Caco-2 (cell line): ENCODE results near the gene ZNF710. TPM values are rescaled to one million over a fixed set of nuclear protein-coding genes. Genes with fewer than 3 reads are reported as not detected.

Experiments
- BruUV-seq: library from RNA; stranded (reverse); fragments of 400-500 nt; replicated peaks from 2 replicates; lab custom pipeline; 2021; lab: Mats Ljungman, UMichigan
- CTCF ChIA-PET: fragments of 300-600 bp; sonication (Branson Sonifier 250); formaldehyde crosslinking; loops from one replicate; lab custom pipeline; 2022; ENCODE audit warnings: antibody characterized with exemption; lab: Charles Lee
- POLR2A ChIA-PET: fragments of 300-600 bp; sonication (Branson Sonifier 250); formaldehyde crosslinking; loops from one replicate; lab custom pipeline; 2022; ENCODE audit warnings: antibody characterized with exemption; lab: Charles Lee
- DNase-seq, 2 experiments: peaks; one replicate each; pipeline versions ENCODE4 v3.0.0 to v3.0.0-alpha.2; 2020 to 2022
- H3K27me3 ChIP-seq: replicated peaks from 2 replicates; pipeline ENCODE4 v1.6.0; 2011; ENCODE audit warnings: low read length; ENCODE audit not compliant: control insufficient read depth, insufficient read depth
- H3K36me3 ChIP-seq: 2 replicates; pipeline ENCODE4 v1.5.1; 2011; ENCODE audit warnings: low read length; ENCODE audit not compliant: control insufficient read depth, insufficient read depth
- H3K4me1 ChIP-seq: fragments of 250-450 bp; sonication (Bioruptor Pico); 2 replicates; pipeline ENCODE4 v1.5.1; 2020; ENCODE audit warnings: mild to moderate bottlenecking
- H3K4me3 ChIP-seq: 2 replicates; pipeline ENCODE4 v1.5.1; 2011; ENCODE audit warnings: low read depth, mild to moderate bottlenecking, control low read depth, low read length
- H3K9me3 ChIP-seq: fragments of 250-450 bp; sonication (Bioruptor Pico); 2 replicates; pipeline ENCODE4 v1.5.1; 2020; ENCODE audit warnings: mild to moderate bottlenecking, moderate library complexity
- H3K27ac Mint-ChIP-seq: one replicate; pipeline ENCODE4 v1.8.0; 2022; ENCODE audit warnings: mixed read lengths; ENCODE audit not compliant: unreplicated experiment
- H3K27me3 Mint-ChIP-seq: one replicate; pipeline ENCODE4 v1.8.0; 2022; ENCODE audit warnings: mixed read lengths; ENCODE audit not compliant: insufficient read depth, unreplicated experiment
- H3K36me3 Mint-ChIP-seq: one replicate; pipeline ENCODE4 v1.8.0; 2022; ENCODE audit warnings: mild to moderate bottlenecking, mixed read lengths; ENCODE audit not compliant: insufficient read depth, unreplicated experiment
- H3K4me1 Mint-ChIP-seq: one replicate; pipeline ENCODE4 v1.8.0; 2022; ENCODE audit warnings: low read depth, mixed read lengths; ENCODE audit not compliant: unreplicated experiment
- H3K4me3 Mint-ChIP-seq: one replicate; pipeline ENCODE4 v1.8.0; 2022; ENCODE audit warnings: mild to moderate bottlenecking, moderate library complexity, mixed read lengths; ENCODE audit not compliant: unreplicated experiment
- H3K9me3 Mint-ChIP-seq: one replicate; pipeline ENCODE4 v1.8.0; 2022; ENCODE audit warnings: mixed read lengths; ENCODE audit not compliant: unreplicated experiment
- intact Hi-C: fragments of 100-400 bp; cut with micrococcal nuclease; formaldehyde crosslinking; loops from one replicate; pipeline ENCODE4 v1.10.0; 2022; ENCODE audit not compliant: unreplicated experiment
- microRNA-seq: library from miRNA; unstranded; fragments of <30 nt; microRNA quantifications from one replicate; pipeline ENCODE4 v1.2.0, GENCODE V29; 2022
- total RNA-seq: library from RNA; stranded (reverse); gene quantifications from 2 replicates; pipeline ENCODE4 v1.2.3, GENCODE V29; 2022
- TF ChIP-seq, protein P1 (sequence below), 2 experiments: fragments of 200-600 bp in 1 of 2; IDR thresholded peaks; 1 replicate in 1 of 2; 2 replicates in 1 of 2; pipeline versions ENCODE4 v1.5.1 to v1.8.0; 2011 to 2022; ENCODE audit warnings: antibody characterized with exemption in 1 of 2, control low read depth in 1 of 2, inconsistent platforms in 1 of 2, low read depth in 1 of 2, low read length in 1 of 2, mild to moderate bottlenecking in 1 of 2, moderate library complexity in 1 of 2; ENCODE audit not compliant: insufficient read depth in 1 of 2, severe bottlenecking in 1 of 2, unreplicated experiment in 1 of 2

ZNF710 gene
- total RNA-seq, 1 experiment from 2014 or later, result 21.4 TPM

DNA sequence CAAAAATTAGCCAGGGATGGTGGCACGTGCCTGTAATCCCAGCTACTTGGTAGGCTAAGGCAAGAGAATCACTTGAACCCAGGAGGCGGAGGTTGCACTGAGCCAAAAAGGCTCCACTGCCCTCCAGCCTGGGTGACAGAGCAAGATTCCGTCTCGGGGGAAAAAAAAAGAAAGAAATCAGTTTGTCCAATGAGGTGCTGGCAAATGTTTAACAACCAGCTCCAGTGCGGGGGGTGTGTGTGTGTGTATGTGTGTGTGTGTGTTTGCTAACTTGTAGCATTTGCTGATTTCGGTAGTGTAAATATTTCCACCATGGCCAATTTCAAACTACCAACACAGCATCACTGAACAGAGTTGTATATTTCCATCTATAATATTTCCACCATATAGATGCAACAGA lies 124.9 kb downstream of the ZNF710 start:
- no TSS peak for BruUV-seq
- Mint-ChIP-seq H3K4me3 (no peak overlapping the region), H3K9me3 (no peaks in the 10 kb centered on the region), H3K27me3 (peaks cover 2% of the 10 kb centered on the region), H3K4me1 (no peaks in the 10 kb centered on the region), H3K36me3 (no peaks in the 10 kb centered on the region), H3K27ac (no peak overlapping the region)
- no peaks in the 10 kb centered on the region for H3K36me3 ChIP-seq
- H3K4me3 ChIP-seq, result no peak overlapping the region
- ChIA-PET CTCF (interaction anchor here (0.6 kb wide), 1 partner anchor 9 kb away, joined by 4 read pairs; no protein-coding TSS in a partner anchor), POLR2A (no interaction called here)
- no peaks in the 10 kb centered on the region for H3K9me3 ChIP-seq
- TF ChIP-seq, protein P1, sequence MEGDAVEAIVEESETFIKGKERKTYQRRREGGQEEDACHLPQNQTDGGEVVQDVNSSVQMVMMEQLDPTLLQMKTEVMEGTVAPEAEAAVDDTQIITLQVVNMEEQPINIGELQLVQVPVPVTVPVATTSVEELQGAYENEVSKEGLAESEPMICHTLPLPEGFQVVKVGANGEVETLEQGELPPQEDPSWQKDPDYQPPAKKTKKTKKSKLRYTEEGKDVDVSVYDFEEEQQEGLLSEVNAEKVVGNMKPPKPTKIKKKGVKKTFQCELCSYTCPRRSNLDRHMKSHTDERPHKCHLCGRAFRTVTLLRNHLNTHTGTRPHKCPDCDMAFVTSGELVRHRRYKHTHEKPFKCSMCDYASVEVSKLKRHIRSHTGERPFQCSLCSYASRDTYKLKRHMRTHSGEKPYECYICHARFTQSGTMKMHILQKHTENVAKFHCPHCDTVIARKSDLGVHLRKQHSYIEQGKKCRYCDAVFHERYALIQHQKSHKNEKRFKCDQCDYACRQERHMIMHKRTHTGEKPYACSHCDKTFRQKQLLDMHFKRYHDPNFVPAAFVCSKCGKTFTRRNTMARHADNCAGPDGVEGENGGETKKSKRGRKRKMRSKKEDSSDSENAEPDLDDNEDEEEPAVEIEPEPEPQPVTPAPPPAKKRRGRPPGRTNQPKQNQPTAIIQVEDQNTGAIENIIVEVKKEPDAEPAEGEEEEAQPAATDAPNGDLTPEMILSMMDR (IDR thresholded peaks at IDR 0.05; ENCODE audit: insufficient read depth in 1 of 2, low read depth in 1 of 2, low read length in 1 of 2, severe bottlenecking in 1 of 2, unreplicated experiment in 1 of 2), result no peak
- intact Hi-C loops, result no loop called here
- no peaks in the 10 kb centered on the region for H3K4me1 ChIP-seq
- no peaks in the 10 kb centered on the region for H3K27me3 ChIP-seq
- no peak for DNase-seq

DNA sequence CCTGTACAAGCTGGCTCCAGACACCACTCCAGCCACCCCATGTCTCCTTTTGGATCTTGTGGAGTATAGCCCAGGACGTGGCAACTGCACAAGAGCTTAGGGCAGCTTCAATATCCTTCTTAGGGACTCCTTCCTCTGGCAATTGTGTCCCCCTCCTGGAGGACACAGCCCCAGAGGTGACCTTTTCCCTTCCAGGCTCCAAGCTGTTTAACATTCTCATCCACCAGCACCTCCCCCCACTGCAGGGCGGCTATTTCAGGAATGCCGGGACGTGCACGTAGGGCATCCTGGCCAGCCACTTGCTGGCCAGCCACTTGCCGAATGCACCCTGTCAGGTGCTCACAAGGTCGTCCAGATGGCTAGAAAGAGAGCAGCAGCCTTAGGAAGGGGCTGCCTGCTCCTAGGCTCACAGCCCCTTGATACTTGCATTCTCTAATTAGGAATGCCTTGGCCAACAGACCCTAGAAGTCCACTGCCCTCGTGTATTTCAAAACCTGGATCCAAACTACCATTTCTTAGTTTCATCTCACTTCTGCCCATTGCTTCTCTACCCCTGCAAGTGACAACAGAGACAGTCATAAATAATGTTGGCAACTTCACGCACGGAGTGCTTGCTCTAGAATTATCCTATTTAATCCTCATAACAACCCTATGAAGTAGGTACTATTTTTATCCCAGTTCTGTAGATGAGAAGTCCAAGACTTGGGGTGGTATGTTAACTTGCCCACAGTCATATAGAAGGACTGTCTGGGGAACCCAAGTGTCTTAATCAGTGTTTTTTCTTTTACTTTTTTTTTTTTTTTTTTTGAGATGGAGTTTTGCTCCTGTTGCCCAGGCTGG lies 125.7 kb downstream of the ZNF710 start:
- no peak overlapping the region for H3K27ac Mint-ChIP-seq
- no peaks in the 10 kb centered on the region for H3K27me3 ChIP-seq
- TF ChIP-seq, protein P1 (IDR thresholded peaks at IDR 0.05; ENCODE audit: insufficient read depth in 1 of 2, low read depth in 1 of 2, low read length in 1 of 2, severe bottlenecking in 1 of 2, unreplicated experiment in 1 of 2), result no peak
- no peak overlapping the region for H3K4me3 ChIP-seq
- no peaks in the 10 kb centered on the region for H3K4me1 ChIP-seq
- ChIA-PET POLR2A (no interaction called here), CTCF (interaction anchor here (0.6 kb wide), 1 partner anchor 9 kb away, joined by 4 read pairs; no protein-coding TSS in a partner anchor)
- no peaks in the 10 kb centered on the region for H3K36me3 Mint-ChIP-seq
- intact Hi-C loops, result no loop called here
- H3K4me3 Mint-ChIP-seq, result no peak overlapping the region
- peaks cover 2% of the 10 kb centered on the region for H3K27me3 Mint-ChIP-seq
- DNase-seq, result no peak
- BruUV-seq, result no TSS peak
- no peaks in the 10 kb centered on the region for H3K9me3 ChIP-seq
- H3K4me1 Mint-ChIP-seq, result no peaks in the 10 kb centered on the region
- no peaks in the 10 kb centered on the region for H3K36me3 ChIP-seq
- no peaks in the 10 kb centered on the region for H3K9me3 Mint-ChIP-seq

DNA sequence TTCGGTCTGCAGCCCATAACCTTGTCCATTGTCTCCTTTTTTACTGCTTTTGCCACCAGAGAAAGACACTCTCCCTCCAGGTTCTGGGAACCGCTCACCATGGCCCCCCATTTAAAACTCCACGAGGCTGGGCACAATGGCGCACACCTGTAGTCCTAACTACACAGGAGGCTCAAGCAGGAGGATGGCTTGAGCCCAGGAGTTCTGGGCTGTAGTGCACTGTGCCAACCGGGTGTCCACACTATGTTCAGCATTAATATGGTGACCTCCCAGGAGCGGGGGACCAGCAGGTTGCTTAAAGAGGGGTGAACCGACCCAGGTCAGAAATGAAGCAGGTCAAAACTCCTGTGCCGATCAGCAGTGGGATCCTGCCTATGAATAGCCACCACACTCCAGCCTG lies 129.2 kb downstream of the ZNF710 start:
- peaks cover 13% of the 10 kb centered on the region for H3K27me3 Mint-ChIP-seq
- no peaks in the 10 kb centered on the region for H3K4me1 Mint-ChIP-seq
- POLR2A ChIA-PET, result no interaction called here
- BruUV-seq, result no TSS peak
- H3K36me3 ChIP-seq, result no peaks in the 10 kb centered on the region
- CTCF ChIA-PET, result no interaction called here
- no peaks in the 10 kb centered on the region for H3K9me3 Mint-ChIP-seq
- H3K4me3 Mint-ChIP-seq, result no peak overlapping the region
- intact Hi-C loops, result no loop called here
- H3K36me3 Mint-ChIP-seq, result no peaks in the 10 kb centered on the region
- no peak overlapping the region for H3K27ac Mint-ChIP-seq
- no peak overlapping the region for H3K4me3 ChIP-seq
- no peaks in the 10 kb centered on the region for H3K9me3 ChIP-seq
- TF ChIP-seq, protein P1 (IDR thresholded peaks at IDR 0.05; ENCODE audit: insufficient read depth in 1 of 2, low read depth in 1 of 2, low read length in 1 of 2, severe bottlenecking in 1 of 2, unreplicated experiment in 1 of 2), result no peak
- H3K27me3 ChIP-seq, result no peaks in the 10 kb centered on the region
- no peaks in the 10 kb centered on the region for H3K4me1 ChIP-seq
- no peak for DNase-seq

Small RNA genes lying within 50 kb of the gene (microRNA-seq; reads per million reads assigned to microRNA genes)
- gene MIR3174, result 3.3 reads per million, percentile 21 among the genes with 10 or more reads in this experiment

Other genes starting within 250 kb of the ZNF710 start
- gene MESP2, start 225.0 kb upstream of the ZNF710 start, total RNA-seq, result 0.32 and 0.70 TPM in 2 replicates
- 1.9 and 3.8 TPM in 2 replicates for gene ANPEP, start 186.5 kb upstream of the ZNF710 start, total RNA-seq
- gene AP3S2, start 107.3 kb upstream of the ZNF710 start, total RNA-seq, result 26.4 and 28.1 TPM in 2 replicates
- gene ARPIN, start 88.4 kb upstream of the ZNF710 start, total RNA-seq, result 11.5 and 13.3 TPM in 2 replicates
- 28.3 and 28.7 TPM in 2 replicates for gene IDH2, start 101.1 kb downstream of the ZNF710 start, total RNA-seq
- gene SEMA4B, start 200.0 kb downstream of the ZNF710 start, total RNA-seq, result 13.9 and 14.6 TPM in 2 replicates
- 37.7 and 44.5 TPM in 2 replicates for gene CIB1, start 232.6 kb downstream of the ZNF710 start, total RNA-seq
- gene GDPGP1, start 232.9 kb downstream of the ZNF710 start, total RNA-seq, result 5.1 and 5.7 TPM in 2 replicates
- 0.43 TPM in 1 of 2 replicates, not detected in the other for gene TTLL13, start 248.2 kb downstream of the ZNF710 start, total RNA-seq